NK-92 treated with Interleukin-12 subunit alpha and Interleukin-12 subunit beta, amount 100 ng/mL, for 24 hours (cell line): Measurements from ENCODE around the gene BCL2L1.

Experiments
- DNase-seq: peaks from one replicate; lab custom pipeline; 2025; lab: John Stamatoyannopoulos, UW

Gene BCL2L1

DNA sequence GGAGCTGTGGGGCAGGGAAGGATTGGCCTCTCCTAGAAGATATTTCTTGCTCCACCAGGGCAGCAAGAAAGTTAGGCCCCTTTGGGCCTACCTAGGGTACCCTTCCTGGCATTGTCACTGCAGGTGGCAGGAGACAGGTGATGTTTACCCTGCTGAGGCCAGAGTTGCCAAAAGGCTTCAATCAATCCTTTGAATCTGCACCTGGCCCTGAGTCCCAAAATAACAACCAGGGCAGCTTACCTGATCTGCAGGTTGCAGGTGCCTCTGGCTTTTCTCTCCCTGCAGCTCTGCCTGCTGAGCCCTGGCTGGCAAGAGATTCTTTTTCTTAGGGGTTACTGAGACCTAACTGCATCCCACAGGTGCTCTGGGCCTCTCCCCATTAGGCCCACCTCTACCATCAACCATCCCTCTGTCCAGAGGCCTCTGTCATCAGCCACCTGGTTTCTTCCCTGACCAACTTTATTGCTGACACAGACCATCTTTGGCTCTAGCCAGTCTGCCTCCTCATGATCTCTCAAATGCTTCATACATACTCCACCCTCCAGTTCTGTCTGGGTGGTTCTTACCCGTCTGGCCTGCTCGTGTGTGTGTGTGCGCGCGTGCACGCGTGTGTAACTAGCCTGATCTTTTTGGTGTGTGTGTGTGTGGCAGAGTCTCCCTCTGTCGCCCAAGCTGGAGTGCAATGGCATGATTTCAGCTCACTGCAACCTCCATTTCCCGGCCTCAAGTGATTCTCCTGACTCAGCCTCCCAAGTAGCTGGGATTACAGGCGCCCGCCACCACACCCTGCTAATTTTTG lies 13.7 kb downstream of the BCL2L1 start:
- no peak for DNase-seq

- no peak for DNase-seq
Observed at GRCh38 chr20:31707994-31708735, 14.5 kb downstream of the BCL2L1 start.

- DNase-seq: no peak
Observed at GRCh38 chr20:31707258-31707615, 15.4 kb downstream of the BCL2L1 start.

DNA sequence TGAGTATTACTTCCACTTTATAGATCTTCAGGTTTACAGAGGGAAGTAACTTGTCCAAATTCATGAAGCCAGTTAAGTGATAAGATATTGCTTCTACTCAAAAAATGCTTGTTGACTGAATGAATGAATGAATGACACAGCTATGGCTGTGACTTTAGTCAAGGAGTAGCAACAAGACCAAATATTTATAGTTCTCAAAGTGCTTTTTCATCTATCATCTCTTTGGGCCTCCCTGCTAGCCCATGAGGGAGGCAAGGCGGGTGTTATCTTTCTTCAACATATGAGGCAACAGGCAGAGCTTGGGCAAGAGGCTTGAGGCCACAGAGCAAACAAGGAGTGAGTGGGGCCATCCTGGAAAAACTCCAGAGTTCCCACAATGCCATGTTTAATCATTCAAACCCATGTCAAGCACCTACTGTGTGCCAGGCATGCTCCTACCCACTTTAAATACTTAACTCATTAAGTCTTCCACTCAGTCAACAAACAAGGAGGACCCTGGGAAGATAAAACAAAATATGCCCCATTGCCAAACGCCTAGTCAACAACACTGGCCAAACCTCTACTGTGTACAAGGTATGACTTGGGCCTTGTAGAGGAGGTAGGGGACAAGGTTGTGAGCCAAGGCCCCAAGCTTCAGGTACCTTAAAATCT lies 15.9 kb downstream of the BCL2L1 start:
- DNase-seq: no peak

- DNase-seq: no peak
Observed at GRCh38 chr20:31705598-31706597, 16.8 kb downstream of the BCL2L1 start.

GRCh38 chr20:31705191-31705590 lies 17.5 kb downstream of the BCL2L1 start:
- DNase-seq: no peak

DNA sequence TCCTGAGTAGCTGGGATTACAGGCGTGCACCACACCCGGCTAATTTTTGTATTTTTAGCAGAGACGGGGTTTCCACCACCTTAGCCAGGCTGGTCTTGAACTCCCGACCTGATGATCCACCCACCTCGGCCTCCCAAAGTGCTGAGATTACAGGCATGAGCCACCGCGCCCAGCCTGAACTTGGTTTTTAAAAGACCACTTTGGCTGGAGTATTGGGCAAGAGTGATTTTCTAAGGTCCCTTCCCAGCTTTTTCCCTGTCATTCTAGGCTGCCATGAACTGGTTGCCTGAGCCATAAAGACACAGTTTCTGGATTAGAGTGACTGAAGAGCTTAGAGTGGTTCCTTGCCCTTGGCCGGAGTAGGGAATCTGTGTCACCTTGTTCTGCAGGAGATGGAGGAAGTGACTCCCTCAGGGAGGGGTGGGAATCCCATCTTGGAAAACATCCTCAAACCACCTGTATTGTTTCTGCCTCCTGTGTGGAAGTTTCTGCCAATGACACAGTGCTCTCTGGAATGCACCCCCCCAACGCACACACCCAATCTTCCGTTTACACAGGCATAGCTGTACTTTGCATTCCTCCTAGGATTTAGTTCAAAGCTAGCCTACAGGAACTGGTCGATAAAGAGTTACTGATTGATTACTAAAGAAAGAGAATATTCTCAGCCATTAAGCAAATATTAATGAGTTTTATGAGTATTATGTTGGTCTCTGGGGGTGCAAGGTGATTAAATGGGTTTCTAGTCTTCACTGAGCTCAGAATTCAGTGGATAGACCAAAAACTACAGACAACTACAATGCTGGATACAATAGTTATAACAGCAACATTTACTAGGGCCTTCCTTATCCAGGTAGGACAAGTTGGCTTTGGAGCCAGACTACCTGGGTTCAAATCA lies 18.2 kb downstream of the BCL2L1 start:
- DNase-seq: no peak

- no peak for DNase-seq
Observed at GRCh38 chr20:31701591-31701990, 21.1 kb downstream of the BCL2L1 start.

- no peak for DNase-seq
Observed at GRCh38 chr20:31700747-31701146, 21.9 kb downstream of the BCL2L1 start.

DNA sequence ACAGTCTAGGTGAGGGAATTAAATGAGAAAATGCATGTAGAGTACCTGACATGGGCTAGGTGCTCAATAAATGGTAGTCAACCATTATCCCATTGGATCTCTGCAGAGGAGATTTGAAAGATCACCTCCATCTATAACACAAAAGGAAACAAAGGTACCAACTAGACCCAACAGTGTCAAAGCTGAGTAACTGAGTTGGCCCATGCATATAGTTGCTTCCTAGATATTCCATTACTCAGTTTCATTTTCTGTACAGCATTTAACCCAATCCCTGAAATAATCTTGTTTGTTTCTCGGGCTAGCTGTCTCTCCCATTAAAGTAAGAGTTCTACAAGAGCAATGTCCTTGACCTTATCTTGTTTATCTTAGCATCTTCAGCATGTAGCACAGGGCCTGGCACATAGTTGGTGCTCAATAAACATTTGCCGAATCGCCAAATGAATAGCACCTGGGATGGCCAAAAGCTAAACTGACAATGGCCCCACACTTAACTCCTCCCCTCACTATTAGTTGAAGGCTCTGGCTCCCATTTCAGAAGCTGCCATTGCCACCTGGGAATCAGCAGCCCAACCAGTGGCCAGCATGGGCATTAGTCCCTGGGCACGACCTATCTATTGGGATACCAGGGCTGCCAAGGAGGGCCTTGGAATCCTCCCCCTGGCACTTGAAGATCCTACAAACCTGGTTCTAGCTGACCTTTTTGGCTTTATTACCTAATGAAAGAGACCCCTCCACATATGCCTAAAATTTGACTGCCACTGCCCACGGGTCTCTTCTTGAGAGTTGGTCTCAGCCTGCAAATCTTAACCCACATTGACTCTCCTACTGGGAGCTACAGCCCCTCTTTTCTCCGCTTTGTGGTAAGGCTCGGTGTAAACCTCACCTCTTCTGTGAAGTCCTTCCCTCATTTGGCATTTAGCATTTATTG lies 22.6 kb downstream of the BCL2L1 start:
- DNase-seq: no peak

DNA sequence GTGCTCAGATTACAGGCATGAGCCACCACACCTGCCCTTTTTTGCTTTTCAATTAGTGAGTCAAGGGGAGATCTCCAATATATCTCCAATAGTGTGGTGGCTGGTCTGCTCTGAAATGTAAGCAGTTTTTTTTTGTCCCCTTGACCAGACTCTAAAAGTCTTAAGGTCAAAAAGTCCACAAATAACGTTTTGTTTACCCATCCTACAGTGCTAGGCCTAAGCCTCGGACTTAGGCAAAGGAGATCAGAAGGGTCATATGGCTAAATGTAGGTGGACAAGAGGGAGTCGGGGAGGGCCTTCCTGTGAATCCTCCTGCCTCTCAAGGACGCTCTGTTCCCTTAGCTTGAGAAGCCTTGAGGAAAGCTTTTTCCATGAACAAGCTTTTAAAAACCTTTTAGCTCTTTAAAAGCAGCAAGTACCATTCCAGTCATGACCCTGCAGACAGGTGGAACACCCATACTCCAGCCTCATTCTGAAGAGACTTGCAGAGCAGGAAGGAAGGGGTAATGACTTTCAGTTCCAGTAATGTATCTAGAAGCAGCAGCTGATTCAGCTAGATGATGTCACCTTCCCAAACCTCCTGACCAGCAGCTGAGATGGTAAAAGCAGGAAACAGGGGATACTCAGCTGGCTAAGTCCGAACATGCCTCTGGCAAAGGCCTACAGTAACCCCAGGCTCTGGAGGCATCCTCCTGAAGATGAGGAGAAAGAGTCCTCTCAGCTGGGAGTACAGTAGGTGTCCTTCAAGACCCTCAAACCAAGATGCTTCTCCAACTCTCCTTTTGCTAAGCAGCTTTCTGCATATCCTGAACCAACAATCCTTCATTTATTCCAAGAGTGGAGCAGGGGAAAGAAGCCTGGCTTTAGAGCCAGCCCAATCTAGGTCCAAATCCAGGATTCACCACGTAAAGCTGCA lies 23.6 kb downstream of the BCL2L1 start:
- DNase-seq: no peak

- DNase-seq: no peak
Observed at GRCh38 chr20:31698243-31698802, 24.3 kb downstream of the BCL2L1 start.

DNA sequence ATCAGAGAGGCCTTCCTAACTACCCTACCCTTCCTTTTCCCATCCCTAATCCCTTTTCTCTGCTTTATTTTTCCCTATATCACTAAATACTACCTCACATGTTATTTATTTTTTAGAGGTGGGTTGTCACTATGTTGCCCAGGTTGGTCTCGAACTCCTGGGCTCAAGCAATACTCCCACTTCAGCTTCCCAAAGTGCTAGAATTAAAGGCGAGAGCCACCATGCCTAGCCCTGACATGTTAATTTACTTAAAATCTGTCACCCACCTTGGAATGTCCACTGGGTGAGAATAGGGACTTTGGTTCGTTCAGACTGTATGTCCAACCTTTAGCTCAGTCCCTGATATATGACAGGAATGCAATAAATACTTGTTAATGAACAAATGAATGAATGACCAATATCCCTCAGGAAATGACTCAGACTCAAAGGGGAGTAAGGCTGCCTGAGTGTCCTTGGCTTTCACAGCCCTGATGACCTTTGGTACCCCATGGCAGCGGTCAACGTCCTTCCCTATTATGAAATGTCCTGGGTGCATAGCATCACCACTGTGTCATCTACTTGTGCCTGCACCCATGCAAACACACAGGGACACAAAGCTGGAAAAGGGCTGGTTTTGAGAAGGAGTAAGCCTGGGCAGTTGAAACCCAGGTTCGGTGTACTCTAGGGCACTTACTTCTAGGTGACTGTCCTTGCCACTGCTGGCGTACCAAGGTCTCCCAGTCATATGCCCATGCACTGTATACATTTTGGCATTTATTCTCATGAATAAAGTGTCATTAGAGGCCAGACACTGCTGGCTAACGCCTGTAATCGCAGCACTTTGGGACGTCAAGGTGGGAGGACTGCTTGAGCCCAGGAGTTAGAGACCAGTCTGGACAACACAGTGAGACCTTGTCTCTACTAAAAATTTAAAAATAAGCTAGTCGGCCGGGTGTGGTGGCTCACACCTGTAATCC lies 26.5 kb downstream of the BCL2L1 start:
- DNase-seq: no peak

DNA sequence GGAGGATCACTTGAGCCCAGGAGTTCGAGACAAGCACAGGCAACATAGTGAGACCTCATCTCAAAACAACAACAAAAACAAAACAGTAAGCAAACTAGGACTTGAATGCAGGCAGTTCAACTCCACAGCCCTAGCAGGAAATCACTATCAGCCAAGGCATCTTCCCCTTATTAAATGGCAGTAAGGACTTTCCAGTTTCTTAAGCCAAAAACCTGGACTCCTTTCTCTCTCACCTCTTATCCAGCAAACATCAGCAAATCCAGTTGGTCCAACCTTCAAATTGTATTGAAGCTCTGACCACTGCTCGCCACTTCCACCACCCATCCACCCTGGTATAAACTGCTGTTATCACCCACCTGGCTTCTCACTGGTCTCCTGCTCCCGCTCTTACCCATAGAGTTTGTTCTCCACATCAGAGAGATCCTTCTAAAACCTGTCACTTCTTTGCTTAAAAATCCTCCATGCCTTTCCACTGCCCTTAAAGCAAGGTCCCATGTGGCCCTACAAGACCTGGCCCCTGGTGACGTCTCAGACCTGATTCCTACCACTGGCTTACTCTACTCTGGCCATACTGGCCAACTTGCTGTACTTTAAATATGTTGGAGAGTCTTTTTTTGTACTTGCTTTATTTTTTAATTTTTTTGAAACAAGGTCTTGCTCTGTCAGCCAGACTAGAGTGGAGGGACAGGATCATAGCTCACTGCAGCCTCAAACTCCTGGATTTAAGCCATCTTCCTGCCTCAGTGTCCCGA lies 27.6 kb downstream of the BCL2L1 start:
- DNase-seq: no peak

DNA sequence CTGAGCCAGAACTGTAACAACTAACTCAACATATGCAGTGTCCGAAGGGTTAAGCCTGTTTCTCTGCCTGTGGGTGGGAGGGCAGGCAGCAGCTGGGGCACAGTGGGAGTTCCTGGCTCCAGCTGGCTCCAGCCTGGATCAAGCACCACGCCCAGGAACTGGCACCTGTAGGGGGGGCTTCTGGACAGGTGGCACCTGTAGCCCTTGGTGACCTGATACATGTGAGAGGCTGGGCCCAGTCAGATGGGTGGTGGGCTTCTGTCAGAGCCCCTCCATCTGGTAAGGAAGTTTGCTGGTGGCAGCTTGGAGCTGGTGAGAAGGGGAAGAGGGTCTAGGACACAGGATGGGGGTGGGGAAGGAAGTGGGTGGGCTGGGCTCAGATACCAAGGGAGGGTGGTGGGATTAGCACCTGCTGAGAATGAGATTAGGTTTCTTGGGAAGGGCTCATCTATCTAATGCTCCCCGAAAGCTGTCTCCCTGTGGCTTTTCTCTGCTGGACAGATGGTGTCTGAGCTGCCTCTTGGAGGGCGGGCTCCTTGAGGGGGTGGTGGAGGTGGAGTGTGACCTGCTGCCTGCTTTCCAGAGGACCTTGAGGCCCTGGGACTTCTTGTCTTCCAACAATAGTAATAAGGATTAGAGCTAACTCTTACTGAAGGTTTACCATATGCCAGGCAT lies 28.5 kb downstream of the BCL2L1 start:
- no peak for DNase-seq

GRCh38 chr20:31693402-31693801 lies 29.3 kb downstream of the BCL2L1 start:
- DNase-seq: no peak
